GM15510 (cell line): Measurements from ENCODE around the gene ROR1.

Experiments
- POLR2A ChIP-seq: IDR thresholded peaks from 3 replicates; pipeline ENCODE4 v1.6.1; 2011; ENCODE audit warnings: borderline replicate concordance; ENCODE audit not compliant: insufficient read length; ENCODE audit errors: extremely low read depth

The ROR1 gene

DNA sequence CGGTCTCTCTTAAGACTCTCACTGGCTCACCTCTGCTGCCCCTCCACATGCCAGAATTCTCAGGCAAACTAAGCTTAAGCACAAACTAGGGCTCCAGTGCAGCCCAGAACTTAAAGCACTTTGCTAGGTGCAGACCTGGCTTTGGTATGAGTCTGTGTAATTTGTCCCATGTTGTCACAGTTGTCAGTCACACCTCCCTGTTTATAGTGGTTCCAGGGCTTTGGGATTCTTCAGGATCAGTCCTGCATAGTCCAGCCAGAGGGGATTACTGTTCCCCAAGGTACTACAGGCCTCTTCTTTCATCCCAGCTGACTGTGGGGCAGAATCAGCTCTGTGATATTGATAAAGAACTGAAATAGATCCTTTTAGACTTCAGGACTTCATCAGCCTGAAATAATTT, 324.6 kb downstream of the ROR1 start:
- TF ChIP-seq POLR2A: no peak

DNA sequence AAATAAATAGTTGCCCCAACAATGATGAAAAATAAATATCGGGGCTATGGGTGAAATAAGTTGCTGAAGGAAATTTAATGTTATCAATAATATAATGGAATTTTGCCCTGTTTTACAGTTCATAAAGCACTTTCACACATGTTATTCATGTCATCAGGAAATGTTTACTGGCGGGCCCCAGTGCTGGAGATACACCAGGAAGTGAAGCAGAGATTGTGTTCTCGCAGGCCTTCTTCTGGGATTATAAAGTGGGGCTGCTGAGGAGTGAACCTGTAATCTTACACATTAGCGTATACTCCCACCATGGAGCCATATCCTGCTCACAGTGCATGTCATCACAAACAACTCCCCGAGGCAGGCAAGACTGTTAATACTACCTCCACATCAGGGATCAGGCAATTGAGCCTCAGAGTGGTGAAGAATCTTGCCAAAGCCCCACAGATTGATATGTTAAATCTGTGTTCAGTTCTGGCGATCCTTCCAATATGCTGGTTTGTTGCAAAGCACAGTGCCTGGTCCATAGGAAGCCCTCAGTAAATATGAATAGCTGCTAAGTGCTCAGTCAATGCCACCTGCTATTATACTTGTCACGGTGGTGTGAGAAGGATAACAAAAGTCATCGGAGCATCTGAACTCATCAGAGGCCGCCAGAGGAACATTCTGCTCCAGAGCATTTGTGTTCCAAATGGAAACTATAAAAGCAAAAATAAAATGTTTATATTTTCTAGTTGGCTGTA, 325.2 kb downstream of the ROR1 start:
- TF ChIP-seq POLR2A: no peak

DNA sequence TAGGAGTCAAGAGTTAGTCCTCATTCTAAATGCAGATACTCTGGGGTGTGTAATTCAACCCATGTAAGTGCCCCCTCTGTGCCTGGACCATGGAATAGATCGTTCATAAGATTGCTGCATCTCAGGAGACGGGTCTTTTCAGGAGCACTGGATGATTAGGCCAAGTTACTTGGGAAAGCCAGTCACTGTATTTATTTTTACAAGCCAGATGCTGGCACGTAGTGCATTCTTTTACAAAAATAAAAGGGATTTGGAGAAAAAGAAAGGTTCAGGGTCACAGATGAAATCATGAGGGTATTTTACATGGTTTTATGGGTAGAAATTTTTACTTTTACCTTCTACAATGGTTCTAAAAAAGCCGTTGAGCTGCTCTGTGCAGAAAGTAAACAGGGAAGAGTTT, 327.0 kb downstream of the ROR1 start:
- no peak for TF ChIP-seq POLR2A

DNA sequence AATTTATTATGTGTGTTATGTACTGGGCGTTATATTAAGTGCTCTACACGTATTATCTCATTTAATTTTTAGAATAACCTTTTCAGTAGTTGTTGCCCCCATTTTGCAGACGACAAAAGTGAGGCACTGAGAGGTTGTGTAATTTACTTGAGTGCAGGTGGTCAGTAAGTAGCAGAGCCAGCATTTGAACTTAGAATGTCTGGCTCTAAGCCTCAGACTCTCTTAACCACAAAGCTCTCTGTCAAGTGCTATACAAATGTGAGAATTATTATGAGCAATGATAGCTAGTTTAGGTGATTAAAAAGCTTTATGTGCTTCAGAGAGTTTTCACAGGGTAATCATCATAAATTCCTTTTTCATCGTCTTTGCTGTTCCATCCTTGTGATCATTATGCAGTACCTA, 333.3 kb downstream of the ROR1 start:
- no peak for TF ChIP-seq POLR2A

DNA sequence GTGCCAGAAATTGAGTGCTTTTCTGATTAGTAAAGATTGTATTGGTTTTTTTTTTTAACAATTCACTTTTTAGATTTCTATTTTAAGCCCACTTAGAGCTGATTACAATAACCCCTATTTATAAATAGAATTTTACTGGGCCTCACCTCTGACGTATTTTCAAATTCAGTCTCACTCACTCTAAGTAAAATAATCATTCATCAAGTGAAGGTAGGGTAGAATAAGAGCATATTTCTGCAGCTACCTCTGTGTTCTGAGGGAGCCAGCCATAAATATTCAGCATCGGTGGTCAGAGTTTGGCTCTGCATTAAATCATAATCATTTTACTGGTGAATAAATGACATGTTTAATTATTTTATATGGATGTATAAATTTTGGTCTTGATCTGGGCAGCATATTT, 333.8 kb downstream of the ROR1 start:
- TF ChIP-seq POLR2A: no peak

DNA sequence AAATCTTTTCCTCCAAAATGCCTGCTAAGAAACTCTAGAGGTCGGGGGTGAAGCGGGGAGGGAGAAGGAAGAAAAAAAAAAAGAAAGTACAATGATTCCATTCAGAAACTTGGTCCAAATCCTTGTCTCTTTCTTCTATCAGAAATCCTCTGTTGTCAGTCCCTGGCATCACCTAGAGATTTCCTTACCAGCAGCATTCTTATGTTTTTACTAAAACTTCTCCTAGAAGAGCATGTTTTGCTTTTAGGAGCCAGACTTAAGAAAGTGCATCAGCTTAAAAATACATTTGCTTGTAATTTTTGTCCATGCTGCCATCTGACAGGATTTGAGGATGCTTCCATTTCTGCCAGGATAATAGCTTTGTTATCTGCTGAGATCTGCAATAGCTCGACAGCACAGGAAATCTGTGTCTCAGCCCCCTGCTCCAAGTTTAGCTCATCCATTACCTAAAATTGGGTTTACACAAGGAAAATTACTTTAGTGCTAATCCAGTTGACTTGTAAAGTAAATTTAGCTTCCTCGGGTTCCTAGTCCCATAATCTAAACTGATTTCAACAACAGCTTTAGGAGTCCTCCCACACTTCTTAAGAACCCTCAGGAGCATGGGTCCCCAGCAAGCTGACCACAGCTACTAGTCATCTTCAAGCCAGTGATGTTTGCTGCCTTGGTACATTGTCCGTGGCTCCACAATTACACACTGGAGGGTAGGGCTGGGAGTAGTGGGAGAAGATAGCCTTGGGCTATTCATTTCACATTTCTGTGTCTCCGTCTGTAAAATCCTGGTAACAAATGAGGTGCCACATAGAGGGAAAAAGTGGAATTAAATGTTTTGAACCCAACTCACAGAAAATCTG, 337.3 kb downstream of the ROR1 start:
- no peak for TF ChIP-seq POLR2A

DNA sequence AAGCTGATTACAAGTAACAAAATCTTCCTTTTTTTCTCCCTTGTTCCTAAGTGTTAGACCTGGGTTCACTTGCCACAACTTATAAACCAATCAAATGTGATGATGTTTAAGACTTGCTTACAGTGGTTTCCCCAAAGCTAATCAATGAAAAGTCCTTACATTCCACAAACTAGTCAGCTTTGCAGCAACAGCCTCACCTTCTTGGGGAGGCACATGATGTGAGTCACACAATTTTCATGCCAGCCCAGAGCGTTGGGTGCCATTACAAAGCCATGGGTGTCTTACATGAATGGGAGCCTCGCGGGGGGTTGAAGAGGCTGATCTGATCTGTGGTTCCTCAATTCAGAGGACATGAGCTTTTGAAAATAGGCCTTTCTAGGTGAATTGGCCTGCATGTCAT, 338.0 kb downstream of the ROR1 start:
- no peak for TF ChIP-seq POLR2A

DNA sequence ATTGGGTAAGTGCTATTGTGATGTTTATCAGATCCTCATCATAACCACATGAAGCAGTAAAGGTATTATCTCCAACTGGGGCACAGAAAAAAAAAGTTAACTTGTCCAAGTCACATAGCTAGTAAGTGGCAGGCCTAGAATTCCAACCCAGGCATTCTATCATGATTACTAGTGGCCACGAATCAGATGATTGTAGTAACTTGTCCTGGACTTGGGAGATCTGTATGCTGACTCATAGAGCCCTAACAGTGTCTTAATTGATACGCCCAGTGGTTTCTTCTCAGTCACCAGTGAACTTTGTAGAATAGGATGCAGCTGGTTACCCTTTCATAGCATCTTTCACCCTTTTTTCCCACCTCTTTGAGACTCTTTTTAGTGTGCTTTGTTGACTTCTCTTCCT, 338.5 kb downstream of the ROR1 start:
- no peak for TF ChIP-seq POLR2A

DNA sequence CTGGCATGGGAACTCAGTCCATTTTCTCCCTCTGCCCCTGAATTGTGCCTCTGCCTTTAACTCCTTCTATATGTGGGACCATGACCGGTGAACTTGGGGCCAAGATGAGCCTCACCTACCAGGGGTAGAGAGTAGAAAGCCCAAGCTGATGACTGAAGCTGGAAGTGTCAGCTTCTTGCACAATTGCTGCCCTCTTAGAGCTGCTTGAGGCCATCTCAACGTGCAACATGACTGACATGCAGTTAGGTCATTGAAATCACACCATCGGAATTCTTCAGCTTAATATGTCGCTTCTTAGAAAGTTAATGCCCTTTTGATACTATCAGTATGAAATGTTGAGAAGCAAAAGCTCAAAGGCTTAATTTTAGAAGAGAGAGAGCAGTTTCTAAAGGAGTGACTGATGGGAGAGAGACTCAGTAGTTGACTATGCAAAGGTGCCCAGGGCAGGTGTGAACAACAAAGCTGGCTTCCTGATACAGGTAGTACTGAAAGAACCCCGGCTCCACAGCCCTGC, 340.3 kb downstream of the ROR1 start:
- TF ChIP-seq POLR2A: no peak

DNA sequence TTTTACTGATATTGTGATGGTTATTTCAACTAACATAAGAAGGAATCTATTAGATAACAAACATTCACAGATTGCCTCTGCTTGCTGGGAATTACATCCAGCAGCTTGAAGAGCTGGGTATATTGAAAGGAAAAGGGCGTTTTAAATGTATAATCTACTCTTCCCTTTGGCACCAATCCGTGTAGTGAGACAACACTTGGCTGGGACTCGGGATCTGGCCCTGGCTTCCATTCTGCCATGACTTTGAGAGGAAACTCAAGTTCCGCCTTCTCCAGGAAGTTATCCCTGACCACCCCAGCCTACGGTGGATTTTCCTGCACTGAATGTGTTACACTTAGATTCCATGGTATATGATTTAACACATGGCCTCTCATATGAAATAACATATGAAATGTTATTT, 342.7 kb downstream of the ROR1 start:
- TF ChIP-seq POLR2A: no peak

DNA sequence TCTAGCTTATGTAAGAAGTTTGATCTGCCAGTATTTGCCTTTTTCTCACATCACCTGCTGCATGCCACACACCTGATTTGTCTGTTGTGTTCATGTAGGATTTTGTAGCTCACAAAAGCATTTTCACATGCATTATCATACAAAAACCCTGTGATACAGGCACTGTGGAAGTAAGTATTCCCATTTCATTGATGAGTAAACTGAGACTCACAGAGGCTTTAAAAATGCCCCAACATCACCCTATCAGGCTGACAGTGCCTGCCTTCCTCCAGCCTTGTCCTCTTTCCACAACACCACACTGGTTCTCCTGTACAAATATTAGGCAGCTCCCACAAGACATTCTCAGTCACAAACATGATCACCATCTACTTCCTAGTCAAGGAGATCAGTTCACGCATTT, 343.7 kb downstream of the ROR1 start:
- TF ChIP-seq POLR2A: no peak

DNA sequence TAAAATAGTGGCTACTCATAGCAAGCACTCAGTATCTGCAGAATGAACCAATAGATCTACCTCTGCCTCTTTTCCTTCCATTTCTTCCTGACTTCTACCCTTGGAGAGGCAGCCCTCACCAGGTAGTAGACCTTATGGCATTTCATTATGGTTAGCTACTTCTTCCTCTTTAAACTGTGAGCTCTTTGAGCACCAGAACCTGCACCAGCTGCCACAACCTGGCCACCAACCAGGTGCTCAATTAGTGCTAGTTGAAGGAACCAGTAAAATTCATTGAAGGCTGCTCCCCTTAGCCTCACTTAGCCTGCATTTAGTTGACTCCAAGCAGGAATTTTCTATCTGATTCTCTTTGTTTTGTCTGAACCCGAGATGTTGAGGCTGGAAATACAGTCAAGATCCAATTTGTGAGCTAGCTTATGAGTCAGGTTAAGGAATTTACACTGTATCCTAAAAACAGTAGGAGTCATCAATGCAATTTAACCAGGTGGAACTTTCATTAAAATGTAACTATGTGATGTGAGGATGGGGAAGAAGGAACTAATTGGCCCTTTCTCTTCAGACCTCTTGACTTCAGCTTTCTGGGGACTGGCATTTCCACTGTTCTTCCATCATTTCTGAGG, 348.1 kb downstream of the ROR1 start:
- no peak for TF ChIP-seq POLR2A

DNA sequence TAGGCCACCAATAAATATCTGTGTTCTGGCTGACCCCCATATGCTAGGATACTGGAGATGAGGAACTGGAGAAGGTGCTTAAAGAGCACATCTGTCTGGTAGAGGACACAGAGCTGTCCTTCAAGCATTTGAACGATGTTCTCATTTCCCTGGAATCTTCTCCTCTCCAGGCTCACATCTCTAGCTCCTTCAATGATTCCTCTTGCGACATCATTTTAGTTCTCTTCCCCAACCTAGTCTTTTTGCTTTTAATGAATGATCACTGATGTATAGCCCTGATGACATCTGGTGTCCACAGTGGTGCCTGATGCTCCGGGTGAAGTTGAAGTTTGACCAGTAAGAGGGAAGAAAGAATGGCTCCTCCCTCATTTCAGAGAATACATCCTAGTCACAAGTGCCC, 348.8 kb downstream of the ROR1 start:
- TF ChIP-seq POLR2A: no peak

DNA sequence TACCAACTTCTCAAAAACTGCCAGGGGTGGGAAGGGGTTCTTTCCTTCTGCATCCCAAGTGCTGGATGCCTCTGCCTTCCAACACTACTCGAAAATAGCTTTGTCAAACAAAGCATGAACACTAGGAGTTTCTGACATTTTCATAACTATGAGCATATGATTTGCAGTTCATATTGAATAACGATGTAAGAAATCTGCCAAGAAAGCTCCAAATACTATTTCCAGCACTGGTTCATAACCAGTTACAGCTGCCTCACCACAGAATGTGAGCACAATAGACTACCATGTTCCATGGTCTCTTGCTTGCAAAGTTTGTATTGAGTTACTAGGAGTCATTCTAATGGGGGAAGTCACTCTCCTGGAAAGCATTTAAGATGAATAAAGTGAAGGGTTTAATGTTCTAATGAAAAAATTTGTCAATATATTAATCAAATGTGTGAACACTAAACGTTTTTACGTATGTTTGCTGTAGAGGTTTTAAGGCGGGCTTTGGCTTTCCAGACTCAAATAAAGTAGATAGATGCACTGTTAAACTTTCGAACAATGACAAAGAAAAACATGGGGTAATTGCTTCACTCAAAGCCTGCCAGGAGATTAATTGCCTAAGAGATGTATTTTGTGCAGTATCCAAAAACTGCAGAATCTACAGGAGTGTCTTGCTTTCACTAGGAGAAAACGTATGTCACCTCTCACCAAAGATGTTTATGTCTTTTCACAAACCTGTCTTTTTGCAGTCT, 351.1 kb downstream of the ROR1 start:
- TF ChIP-seq POLR2A: no peak

DNA sequence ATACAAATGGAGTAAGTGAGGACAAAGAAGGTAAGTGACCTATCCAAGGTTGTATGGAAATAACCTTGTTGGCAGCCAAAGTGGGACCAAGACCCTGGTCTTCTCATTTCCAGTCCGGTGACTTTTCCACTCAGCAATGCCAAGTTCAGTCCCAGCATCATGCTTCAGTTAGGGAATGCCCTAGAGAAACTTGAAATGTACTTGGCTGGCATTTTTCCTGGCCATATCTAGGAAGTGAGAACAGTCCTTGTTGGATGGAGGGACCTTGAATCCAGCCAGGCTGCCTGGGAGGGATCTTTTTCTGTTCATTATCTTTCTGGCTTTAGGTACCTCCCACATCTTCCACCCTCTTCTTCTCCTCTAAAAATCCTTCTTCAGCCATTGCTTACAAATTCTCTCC, 352.8 kb downstream of the ROR1 start:
- TF ChIP-seq POLR2A: no peak
